ENCODE data around the gene RHBDF1.

The RHBDF1 gene

DNA sequence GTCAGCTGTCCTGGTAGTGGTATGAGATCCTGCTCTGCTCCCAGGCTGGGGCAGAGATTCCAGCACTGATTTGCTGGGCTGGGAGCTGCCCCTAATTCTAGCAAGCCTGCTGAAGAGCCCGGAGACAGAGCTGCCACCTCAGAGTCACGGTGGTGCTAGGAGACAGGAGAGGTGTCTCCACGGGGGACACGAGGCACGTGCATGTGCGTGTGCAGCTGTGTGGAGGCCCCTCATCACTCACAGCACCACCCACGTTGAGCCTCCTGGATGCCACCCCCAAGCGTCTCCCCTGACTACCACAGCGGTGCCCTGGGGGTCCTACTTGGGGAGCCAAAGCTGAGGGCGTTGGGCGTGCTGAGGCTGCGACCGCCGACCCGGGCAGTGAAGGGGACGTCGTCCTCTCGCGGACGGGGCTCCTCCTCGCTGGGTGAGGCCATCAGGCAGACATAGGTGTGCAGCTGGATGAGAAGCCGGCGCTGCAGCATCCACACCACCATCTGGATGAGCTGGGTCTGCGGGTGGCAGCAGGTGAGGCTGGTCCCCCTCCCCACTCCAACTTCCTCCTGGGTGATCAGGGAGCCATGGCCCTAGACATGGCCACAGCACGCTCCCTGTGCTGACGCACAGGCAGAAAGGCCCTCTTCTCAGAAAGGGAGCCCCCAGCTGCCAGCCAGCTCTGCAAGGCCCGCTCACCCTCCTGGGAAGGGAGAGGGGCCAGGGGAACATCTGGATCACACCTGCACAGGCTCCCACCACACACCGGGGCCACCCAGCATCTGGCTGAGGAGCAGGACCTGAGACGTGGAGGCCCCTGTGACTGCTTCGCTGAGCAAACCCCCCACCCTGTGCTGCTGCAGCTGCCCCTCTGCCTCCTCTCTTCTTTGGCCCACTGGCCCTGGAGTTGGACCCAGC, 17.2 kb upstream of the RHBDF1 start:
- no peak overlapping the region for H3K9ac ChIP-seq (ENCODE audit: low read length)

DNA sequence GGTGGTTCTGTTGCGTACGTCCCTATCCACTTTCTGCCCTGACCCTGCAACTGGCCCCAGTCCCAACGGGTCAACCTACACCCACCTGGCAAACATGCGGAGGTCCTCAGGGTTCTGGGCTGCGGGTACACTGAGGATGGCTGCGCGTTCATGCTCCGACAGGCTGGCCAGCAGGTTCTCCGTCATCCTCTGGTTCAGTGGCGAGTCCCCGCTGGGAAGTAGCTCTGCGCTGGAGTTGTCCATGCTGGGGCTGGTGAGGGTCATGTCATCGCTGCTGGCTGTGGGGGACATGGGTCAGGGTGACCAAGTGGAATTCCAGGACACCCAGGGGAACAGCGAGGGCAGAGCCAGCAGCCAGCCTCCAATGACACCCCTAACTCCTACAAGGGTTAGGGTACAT, 16.2 kb upstream of the RHBDF1 start:
- Histone ChIP-seq H3K9ac (ENCODE audit: low read length) (no peak overlapping the region), H3F3A (ENCODE audit: insufficient read depth) (no peaks in the 10 kb centered on the region), H3K4me2 (ENCODE audit: low read depth, low read length, poor library complexity, severe bottlenecking) (no peak overlapping the region), H2AFZ (ENCODE audit: low read depth, low read length, severe bottlenecking) (no peak overlapping the region), H3K36me3 (ENCODE audit: low read length) (no peaks in the 10 kb centered on the region), H3K4me3 (ENCODE audit: insufficient read depth, low read length, poor library complexity, severe bottlenecking) (no peak overlapping the region), H3K27me3 (ENCODE audit: low read length) (no peaks in the 10 kb centered on the region), H3K9me2 (replicated peaks; ENCODE audit: insufficient read depth, low read length) (no peaks in the 10 kb centered on the region), H4K20me1 (ENCODE audit: low read depth, low read length) (no peaks in the 10 kb centered on the region), H3K9me3 (ENCODE audit: insufficient read depth, low read length) (no peaks in the 10 kb centered on the region), H3K27ac (ENCODE audit: low read depth, low read length) (no peak overlapping the region), H3K79me2 (ENCODE audit: insufficient read depth, low read length) (no peaks in the 10 kb centered on the region)
- TF ChIP-seq, protein P1, sequence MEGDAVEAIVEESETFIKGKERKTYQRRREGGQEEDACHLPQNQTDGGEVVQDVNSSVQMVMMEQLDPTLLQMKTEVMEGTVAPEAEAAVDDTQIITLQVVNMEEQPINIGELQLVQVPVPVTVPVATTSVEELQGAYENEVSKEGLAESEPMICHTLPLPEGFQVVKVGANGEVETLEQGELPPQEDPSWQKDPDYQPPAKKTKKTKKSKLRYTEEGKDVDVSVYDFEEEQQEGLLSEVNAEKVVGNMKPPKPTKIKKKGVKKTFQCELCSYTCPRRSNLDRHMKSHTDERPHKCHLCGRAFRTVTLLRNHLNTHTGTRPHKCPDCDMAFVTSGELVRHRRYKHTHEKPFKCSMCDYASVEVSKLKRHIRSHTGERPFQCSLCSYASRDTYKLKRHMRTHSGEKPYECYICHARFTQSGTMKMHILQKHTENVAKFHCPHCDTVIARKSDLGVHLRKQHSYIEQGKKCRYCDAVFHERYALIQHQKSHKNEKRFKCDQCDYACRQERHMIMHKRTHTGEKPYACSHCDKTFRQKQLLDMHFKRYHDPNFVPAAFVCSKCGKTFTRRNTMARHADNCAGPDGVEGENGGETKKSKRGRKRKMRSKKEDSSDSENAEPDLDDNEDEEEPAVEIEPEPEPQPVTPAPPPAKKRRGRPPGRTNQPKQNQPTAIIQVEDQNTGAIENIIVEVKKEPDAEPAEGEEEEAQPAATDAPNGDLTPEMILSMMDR (IDR thresholded peaks at IDR 0.05; ENCODE audit: insufficient read depth, low read length, poor library complexity, severe bottlenecking): no peak
- no peak for TF ChIP-seq EZH2phosphoT487 (conservative IDR thresholded peaks at IDR 0.05; ENCODE audit: low read length)

More for the DNA sequence above, 17.2 kb upstream of the RHBDF1 start:
- TF ChIP-seq EZH2phosphoT487 (conservative IDR thresholded peaks at IDR 0.05; ENCODE audit: low read length): no peak
- TF ChIP-seq, protein P1 (IDR thresholded peaks at IDR 0.05; ENCODE audit: insufficient read depth, low read length, poor library complexity, severe bottlenecking): no peak
- H3K36me3 ChIP-seq (ENCODE audit: low read length): no peaks in the 10 kb centered on the region
- no peaks in the 10 kb centered on the region for H3K79me2 ChIP-seq (ENCODE audit: insufficient read depth, low read length)
- no peaks in the 10 kb centered on the region for H4K20me1 ChIP-seq (ENCODE audit: low read depth, low read length)
- H3K27me3 ChIP-seq (ENCODE audit: low read length): no peaks in the 10 kb centered on the region
- H2AFZ ChIP-seq (ENCODE audit: low read depth, low read length, severe bottlenecking): no peak overlapping the region
- H3K4me3 ChIP-seq (ENCODE audit: insufficient read depth, low read length, poor library complexity, severe bottlenecking): no peak overlapping the region
- H3K9me3 ChIP-seq (ENCODE audit: insufficient read depth, low read length): no peaks in the 10 kb centered on the region
- H3K27ac ChIP-seq (ENCODE audit: low read depth, low read length): no peak overlapping the region
- no peak overlapping the region for H3K4me2 ChIP-seq (ENCODE audit: low read depth, low read length, poor library complexity, severe bottlenecking)
- no peaks in the 10 kb centered on the region for H3F3A ChIP-seq (ENCODE audit: insufficient read depth)
- no peaks in the 10 kb centered on the region for H3K9me2 ChIP-seq (replicated peaks; ENCODE audit: insufficient read depth, low read length)

DNA sequence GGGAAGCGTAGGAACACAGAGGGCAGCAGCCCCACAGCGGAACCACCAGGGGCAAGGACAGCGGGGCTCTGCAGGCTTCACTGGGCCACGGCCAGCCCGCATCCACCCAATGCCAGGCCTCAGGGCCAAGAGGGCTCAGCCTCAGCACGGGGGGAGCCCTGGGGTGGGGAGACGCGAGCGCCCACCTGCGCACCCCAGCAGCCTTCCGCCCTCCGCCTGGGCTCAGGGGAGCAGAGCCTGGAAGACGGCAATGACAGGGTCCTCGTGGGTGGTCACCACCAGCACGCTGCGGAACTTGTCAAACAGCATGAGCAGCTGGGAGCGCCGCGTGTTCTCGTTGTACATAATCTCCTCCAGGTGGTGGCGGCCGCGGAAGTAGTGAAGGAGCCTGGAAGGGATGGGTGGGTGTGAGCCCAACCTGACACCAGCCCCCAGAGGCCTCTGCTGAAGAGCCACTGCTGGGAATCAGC, 14.1 kb upstream of the RHBDF1 start:
- H3K36me3 ChIP-seq (ENCODE audit: low read length): no peaks in the 10 kb centered on the region
- H4K20me1 ChIP-seq (ENCODE audit: low read depth, low read length): no peaks in the 10 kb centered on the region
- no peak overlapping the region for H3K9ac ChIP-seq (ENCODE audit: low read length)
- no peaks in the 10 kb centered on the region for H3K27me3 ChIP-seq (ENCODE audit: low read length)
- H3F3A ChIP-seq (ENCODE audit: insufficient read depth): no peaks in the 10 kb centered on the region
- H3K9me2 ChIP-seq (replicated peaks; ENCODE audit: insufficient read depth, low read length): no peaks in the 10 kb centered on the region
- H3K27ac ChIP-seq (ENCODE audit: low read depth, low read length): no peak overlapping the region
- no peak overlapping the region for H3K4me3 ChIP-seq (ENCODE audit: insufficient read depth, low read length, poor library complexity, severe bottlenecking)
- no peak overlapping the region for H3K4me2 ChIP-seq (ENCODE audit: low read depth, low read length, poor library complexity, severe bottlenecking)
- no peak for TF ChIP-seq EZH2phosphoT487 (conservative IDR thresholded peaks at IDR 0.05; ENCODE audit: low read length)
- TF ChIP-seq, protein P1 (IDR thresholded peaks at IDR 0.05; ENCODE audit: insufficient read depth, low read length, poor library complexity, severe bottlenecking): no peak
- H3K9me3 ChIP-seq (ENCODE audit: insufficient read depth, low read length): no peaks in the 10 kb centered on the region
- H2AFZ ChIP-seq (ENCODE audit: low read depth, low read length, severe bottlenecking): no peak overlapping the region
- no peaks in the 10 kb centered on the region for H3K79me2 ChIP-seq (ENCODE audit: insufficient read depth, low read length)

Measured in SU-DHL-6 (cell line).